Epidermal melanocyte (primary cell): ENCODE measurements around the gene ACER1.

Experiments
- DNase-seq: peaks from one replicate; pipeline ENCODE4 v3.0.0; 2011; ENCODE audit warnings: low spot score; ENCODE audit not compliant: insufficient read length

ACER1 gene

DNA sequence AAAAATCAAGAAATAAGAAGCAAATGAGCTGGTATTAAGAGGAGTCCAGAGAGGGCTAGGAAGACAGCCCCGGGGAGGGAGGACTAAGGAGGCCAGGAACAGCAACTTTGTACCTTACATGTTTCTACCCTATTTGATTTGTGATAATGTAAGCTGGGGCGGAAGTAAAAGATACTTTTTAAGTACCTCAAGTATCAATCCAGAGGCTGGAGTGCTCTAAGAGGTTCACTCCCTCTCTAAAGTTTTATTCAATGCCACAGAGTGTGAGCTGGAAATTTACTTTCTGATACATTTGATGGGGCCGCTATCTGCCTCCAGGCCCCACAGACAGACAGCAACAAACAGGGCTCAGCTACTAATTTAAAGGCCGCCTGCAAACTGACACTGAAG, 65.0 kb downstream of the ACER1 start:
- DNase-seq, result no peak

DNA sequence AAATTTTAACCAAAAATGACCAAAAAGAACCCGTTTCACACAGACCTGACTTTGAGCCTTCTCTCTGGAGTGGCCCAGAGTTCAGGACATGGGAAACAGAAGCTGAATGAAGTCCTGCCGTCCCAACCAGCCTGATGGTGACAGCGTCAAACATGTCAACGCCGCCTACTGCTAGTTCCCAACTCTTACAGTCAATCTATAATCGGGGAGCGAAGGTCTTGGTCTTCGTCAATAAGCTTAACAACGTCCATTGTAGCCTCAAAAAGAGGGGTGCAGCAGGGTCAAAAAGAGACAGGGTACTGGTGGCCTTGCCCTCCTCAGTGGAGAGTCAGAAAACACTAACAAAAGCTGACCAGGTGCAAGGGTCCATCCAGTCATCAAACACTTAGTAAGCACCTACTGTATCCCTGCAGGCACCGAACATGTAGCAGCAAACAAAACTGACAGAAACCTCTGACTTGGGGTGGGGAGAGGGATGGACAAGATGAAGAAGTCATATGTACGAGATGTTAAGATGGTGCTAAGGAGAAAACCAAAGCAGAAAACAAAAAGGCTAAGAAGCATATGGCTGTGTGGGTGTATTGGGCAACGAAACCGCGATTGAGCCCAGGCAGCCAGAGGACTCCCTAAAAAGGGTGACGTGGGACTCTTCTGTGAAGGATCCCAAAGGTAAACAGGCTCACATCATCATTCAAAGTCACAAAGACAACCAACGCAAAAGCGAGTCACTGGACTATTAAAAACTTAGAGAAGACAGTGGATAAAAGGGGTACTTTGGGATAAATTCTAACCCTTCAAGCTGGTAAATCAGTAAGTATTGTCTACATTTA, 65.6 kb downstream of the ACER1 start:
- DNase-seq, result no peak

DNA sequence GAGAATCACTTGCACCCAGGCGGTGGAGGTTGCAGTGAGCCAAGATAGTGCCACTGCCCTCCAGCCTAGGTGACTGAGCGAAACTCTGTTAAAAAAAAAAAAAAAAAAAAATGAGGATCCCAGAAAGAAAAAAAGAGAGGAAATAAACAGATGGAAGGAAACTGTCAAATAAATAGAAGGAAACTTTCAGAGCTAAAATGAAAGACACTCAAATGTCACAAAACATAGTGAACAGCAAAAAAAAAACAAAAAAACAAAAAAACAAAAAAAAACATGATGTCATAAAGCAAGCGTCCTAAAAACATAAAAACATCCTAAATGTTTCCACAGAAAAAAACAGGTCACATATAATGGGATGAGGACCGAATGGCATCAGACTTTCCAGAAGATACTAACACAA, 68.6 kb downstream of the ACER1 start:
- DNase-seq, result no peak

DNA sequence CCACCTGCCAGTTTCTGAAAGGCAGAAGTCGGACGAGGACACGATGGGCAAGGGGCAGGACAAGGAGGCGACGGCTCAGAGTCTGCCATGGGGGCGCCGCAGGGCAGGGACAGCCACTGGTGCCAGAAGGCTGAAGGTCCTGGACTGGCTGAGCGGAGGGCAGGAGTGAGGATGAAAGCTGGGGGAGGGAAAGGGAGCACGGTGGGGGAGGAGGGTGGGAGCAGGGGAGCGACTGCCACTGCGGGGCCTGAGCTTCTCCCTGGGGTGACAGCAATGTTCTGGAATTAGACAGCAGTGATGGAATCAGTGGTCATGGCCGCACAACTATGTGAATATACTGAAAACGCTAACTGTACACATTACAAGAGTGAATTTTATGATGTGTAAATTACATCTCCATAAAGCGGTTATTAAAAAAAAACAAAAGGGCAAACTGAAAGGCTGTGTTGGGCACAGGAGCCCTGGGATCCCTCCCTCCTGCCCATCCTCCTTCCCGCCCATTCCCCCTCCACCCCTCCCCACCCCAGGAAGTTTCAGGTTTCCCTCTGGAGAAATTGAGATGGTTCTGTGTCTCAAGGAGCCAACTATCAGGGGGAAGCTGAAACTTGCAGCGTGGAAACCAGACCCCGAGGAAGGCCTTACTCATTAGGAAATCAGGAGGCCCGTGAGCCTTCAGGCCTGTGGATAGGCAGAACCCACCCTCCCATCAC, 69.5 kb downstream of the ACER1 start:
- DNase-seq, result no peak

DNA sequence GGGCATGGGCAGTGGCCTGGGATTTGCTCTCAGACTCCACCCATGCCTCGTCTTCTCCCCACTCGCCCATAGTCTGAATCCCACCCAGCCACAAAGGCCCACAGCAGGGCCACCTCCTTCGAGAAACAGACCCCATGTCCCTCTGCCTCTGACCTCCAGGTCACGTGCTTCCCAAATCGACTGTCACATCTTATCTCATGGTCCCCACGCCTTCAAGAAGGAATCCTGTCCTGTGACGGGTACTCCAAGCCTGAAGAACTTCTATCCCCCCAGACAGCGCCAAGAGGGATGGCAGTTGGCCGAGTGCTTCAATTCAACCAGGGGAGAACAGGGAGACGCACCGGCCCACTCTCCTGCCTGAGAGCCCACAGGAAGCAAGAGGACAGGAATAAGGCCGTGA, 70.1 kb downstream of the ACER1 start:
- no peak for DNase-seq

DNA sequence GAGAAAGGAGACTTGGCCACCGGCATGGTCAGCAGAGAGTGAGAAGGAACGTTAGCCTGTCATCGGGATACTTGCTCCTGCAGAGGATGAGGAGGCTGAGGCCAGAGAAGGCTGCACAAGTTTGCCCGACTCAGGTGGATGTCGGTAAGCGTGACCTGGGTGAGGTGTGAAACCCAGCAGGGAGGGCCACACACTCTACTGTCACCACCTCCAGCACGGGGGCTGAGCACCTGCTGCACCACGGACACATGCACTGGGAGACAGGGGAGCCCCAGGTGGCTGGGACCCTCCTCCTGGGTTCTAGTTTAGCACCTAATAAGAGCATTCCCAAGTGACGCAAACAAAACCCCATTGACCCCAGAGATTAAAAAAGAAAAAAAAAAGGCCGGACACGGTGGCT, 70.9 kb downstream of the ACER1 start:
- no peak for DNase-seq

DNA sequence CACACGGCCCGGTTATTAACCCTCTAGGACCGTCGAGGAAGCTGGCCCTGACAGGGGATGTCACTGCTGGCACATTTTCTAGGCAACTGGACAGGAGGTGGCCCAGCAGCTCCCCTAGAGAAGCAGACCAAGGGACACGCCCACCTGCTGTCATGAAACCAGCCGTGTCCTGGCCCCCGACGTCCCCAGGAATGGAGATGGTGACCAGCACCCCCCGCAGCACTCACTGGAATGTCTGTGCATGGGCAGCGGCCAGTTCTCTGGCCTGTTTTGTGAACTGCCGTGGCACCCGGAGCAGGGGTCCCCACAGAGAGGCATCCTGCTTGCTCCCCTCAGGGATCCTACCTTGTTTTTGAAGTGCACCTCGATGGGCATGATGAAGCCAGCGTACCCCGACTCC, 71.5 kb downstream of the ACER1 start:
- DNase-seq, result no peak

DNA sequence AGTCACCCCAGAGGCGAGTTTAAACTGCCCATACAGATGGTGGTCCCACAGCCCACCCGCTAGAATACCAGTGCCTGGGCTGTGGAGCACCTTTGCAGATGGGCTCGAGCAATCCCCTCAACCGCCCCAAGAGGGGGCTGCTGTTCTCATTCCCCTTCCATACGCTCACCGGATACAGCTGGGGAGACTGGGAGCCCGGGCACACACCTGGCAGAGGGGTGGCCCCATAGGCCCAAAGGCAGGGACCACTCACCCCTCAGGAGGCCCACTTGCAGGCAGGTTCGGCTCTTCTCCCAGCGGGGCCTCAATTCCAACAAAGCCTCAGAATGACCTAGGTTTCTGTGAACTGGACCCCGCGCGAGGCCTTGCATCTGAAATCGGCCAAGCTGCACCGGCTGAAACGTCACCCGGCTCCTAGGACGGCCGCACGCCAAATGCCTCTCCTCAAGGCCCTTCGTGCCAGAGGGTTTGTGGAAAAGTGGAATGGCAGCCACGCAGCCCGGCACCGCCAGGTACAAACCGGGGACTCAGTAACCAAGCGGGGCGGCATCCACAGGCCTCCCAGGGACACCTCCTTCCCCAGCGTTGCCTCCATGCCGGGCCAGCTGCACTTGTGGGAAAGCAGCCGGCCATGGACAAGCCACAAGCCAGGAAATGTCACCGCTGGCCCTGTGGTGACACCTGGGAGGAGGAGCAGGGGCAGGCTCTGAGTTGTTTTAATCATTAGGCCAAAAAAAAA, 72.3 kb downstream of the ACER1 start:
- no peak for DNase-seq

DNA sequence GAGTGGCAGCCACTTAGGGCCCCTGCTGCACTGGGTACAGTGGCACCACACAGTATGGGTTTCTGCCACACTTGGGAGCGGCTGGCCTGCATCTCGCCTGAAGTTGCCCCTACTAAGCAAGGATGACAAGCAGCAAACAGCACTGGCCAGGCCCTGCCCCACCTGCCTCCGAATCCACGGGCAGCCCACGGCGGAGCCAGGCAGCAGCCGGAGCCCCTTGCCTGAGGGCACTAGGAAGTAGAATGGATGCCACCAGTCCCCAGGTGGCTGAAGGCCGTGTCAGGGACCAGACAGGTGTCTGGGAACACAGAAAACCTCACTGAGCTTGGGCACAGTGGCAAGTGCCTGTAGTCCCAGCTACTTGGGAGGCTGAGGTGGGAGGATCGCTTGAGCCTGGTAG, 73.0 kb downstream of the ACER1 start:
- DNase-seq, result no peak

DNA sequence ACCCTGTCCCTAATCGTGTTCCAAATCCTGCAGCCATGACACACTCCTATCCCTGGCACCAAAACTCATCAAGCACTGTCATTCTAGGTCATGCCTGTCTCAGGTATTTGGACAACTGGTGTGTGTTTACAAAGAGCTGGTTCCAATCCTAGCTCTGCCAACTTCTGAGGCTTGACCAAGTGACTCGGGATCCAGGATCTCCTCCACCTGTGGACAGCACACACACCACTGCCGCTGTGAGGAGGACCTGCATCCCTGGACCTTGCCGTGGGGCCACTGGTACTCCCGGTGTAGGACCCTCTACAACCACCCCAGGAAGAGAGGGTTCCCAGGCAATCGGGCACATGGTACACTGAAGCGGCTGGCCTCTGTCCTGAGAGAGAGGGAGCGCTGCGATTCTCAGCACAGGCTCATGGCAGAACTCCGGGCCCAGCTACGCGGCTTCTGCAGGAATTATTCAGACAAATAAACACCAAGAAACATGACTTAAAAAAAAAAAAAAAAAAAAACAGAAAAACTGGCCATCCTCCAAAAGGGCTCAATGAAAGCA, 74.0 kb downstream of the ACER1 start:
- no peak for DNase-seq

DNA sequence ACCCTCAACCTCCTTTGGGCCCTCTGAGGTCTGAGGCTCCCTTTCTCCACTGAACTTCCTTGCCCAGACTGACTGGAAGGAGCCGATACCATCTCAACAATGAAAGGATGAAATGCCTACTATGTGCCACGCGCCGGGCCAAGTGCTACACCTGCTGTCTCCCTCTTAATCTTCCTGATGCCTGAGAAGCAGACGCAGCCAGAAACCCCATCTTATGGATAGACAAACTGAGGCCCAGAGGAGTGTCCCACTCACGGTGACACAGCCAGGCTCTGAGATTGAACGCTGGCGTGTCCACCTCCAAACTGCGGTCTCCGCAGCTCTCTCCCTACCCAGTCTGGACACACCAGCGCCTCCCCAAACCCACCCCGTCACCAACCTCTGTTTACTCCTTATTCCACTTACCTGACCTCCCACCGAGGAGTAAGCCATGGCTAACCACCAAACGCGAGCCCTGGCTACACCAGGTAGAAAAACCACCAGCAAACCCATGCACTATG, 74.5 kb downstream of the ACER1 start:
- DNase-seq, result no peak
